NCI-H2081 treated with DMSO at 0.1 percent for 48 hours (cell line): ENCODE data around the gene RPIA.
"Not testable (repeated sequence)": the region's sequence is repeated elsewhere in the genome, so short reads cannot be mapped to it uniquely, and the experiment has no call there.

Experiments used
- DNase-seq: peaks from one replicate; lab custom pipeline; 2025; lab: John Stamatoyannopoulos, UW

The RPIA gene

GRCh38 chr2:88789213-88789612 lies 97.7 kb downstream of the RPIA start:
- DNase-seq = not testable (repeated sequence)

GRCh38 chr2:88795932-88796331 lies 104.5 kb downstream of the RPIA start:
- DNase-seq = not testable (repeated sequence)

GRCh38 chr2:88796523-88796922 lies 105.0 kb downstream of the RPIA start:
- DNase-seq = not testable (repeated sequence)

GRCh38 chr2:88797164-88797563 lies 105.7 kb downstream of the RPIA start:
- DNase-seq = not testable (repeated sequence)
